ENCODE results near the gene MRGPRX4.

Gene MRGPRX4

DNA sequence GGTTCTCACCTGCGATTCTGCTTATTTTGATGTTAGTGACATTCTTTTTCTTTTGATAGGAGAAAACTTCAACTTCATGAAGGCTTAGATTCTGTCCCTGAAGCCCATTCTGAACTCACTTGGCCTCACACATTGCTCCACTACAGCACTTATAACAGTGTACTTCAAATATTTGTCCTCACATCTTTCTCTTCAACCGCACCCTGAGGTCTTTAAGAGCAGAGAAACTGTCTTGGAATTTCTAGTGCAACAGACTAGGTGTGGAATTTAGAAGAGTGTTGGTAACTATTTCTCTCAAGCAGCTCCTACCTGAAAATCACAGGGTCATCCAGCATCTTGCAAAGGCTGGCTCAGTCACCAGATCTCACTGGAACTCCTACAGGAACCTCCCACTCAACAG is 32.5 kb upstream of the MRGPRX4 start:
- TF ChIP-seq, protein P1, sequence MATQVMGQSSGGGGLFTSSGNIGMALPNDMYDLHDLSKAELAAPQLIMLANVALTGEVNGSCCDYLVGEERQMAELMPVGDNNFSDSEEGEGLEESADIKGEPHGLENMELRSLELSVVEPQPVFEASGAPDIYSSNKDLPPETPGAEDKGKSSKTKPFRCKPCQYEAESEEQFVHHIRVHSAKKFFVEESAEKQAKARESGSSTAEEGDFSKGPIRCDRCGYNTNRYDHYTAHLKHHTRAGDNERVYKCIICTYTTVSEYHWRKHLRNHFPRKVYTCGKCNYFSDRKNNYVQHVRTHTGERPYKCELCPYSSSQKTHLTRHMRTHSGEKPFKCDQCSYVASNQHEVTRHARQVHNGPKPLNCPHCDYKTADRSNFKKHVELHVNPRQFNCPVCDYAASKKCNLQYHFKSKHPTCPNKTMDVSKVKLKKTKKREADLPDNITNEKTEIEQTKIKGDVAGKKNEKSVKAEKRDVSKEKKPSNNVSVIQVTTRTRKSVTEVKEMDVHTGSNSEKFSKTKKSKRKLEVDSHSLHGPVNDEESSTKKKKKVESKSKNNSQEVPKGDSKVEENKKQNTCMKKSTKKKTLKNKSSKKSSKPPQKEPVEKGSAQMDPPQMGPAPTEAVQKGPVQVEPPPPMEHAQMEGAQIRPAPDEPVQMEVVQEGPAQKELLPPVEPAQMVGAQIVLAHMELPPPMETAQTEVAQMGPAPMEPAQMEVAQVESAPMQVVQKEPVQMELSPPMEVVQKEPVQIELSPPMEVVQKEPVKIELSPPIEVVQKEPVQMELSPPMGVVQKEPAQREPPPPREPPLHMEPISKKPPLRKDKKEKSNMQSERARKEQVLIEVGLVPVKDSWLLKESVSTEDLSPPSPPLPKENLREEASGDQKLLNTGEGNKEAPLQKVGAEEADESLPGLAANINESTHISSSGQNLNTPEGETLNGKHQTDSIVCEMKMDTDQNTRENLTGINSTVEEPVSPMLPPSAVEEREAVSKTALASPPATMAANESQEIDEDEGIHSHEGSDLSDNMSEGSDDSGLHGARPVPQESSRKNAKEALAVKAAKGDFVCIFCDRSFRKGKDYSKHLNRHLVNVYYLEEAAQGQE (IDR thresholded peaks at IDR 0.05; ENCODE audit: low read depth) = no peak
- TF ChIP-seq EGR1 (IDR thresholded peaks at IDR 0.05) (no peak), ZBTB7A (IDR thresholded peaks at IDR 0.05; ENCODE audit: low read depth) (no peak), RAD21 (IDR thresholded peaks at IDR 0.05; ENCODE audit: low read depth) (no peak)
- TF ChIP-seq, protein P2, sequence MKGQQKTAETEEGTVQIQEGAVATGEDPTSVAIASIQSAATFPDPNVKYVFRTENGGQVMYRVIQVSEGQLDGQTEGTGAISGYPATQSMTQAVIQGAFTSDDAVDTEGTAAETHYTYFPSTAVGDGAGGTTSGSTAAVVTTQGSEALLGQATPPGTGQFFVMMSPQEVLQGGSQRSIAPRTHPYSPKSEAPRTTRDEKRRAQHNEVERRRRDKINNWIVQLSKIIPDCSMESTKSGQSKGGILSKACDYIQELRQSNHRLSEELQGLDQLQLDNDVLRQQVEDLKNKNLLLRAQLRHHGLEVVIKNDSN (IDR thresholded peaks at IDR 0.05) = no peak

DNA sequence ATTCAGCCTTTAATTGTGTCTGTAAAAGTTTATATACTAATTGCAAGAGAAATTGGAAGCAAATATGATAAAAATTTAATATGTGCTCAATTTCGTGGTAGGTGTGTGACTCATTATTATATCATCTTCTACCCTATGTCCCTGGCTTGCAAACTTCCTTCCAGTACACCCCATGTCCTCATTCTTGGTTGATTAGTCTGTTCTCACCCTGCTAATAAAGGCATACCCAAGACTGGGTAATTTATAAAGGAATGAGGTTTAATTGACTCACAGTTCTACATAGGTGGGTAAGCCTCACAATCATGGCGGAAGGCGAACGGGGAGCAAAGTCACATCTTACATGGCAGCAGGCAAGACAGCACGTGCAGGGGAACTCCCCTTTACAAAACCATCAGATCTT is 28.4 kb upstream of the MRGPRX4 start:
- TF ChIP-seq, protein P3, sequence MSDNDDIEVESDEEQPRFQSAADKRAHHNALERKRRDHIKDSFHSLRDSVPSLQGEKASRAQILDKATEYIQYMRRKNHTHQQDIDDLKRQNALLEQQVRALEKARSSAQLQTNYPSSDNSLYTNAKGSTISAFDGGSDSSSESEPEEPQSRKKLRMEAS (IDR thresholded peaks at IDR 0.05) = no peak

DNA sequence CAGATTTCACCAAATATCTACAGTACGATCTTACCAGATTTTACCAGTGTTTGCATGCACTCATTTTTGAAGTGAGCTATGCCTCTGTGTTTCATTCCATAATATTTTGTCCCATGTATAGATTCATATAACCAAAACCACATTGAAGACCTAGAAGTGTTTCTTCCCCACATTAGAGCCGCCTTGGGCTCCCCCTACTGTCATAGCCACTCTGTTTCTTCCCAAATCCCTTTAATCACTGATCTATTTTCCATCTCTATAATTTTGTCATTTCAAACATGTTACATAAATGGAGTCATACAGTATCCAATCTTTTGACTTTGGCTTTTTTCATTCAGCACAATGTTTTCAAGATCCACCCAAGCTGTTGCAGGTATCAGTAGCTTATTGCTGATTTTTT is 27.6 kb upstream of the MRGPRX4 start:
- TF ChIP-seq, protein P1 (IDR thresholded peaks at IDR 0.05; ENCODE audit: low read depth) = no peak
- TF ChIP-seq TEAD4 (IDR thresholded peaks at IDR 0.05) (no peak), EGR1 (IDR thresholded peaks at IDR 0.05) (no peak), EP300 (IDR thresholded peaks at IDR 0.05; ENCODE audit: borderline replicate concordance) (no peak), TAF1 (IDR thresholded peaks at IDR 0.05; ENCODE audit: low read depth) (no peak), YY1 (IDR thresholded peaks at IDR 0.05; ENCODE audit: low read depth) (no peak), NFIC (IDR thresholded peaks at IDR 0.05) (no peak), RAD21 (IDR thresholded peaks at IDR 0.05; ENCODE audit: low read depth) (0 out of 2 replicates have a peak, but pooled peaks have one; percentile 9)

DNA sequence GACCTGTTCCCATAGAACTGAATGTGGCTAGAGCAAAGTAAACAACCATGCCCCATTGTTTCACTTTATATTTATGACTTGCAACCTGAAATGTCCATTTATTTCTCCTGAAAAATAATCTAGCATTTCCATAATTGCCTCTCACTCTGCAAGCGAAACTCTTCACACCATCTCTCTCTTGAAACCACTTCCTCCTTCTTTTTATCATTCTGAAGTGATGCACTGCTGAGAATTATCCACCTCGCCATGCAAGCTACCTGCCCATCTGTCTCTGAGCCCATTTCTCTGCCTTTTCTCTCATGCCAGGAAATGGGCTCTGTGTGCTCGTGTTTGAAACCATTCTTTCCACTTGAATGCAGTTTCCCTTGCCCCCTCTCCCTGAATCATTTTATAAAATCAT is 26.8 kb upstream of the MRGPRX4 start:
- TF ChIP-seq RAD21 (IDR thresholded peaks at IDR 0.05; ENCODE audit: low read depth) = no peak
- TF ChIP-seq, protein P1 (IDR thresholded peaks at IDR 0.05; ENCODE audit: low read depth) = no peak
- TF ChIP-seq, protein P3 (IDR thresholded peaks at IDR 0.05) = no peak
- no peak for TF ChIP-seq TCF12 (IDR thresholded peaks at IDR 0.05; ENCODE audit: low read depth)
- TF ChIP-seq EP300 (IDR thresholded peaks at IDR 0.05; ENCODE audit: borderline replicate concordance) = no peak

DNA sequence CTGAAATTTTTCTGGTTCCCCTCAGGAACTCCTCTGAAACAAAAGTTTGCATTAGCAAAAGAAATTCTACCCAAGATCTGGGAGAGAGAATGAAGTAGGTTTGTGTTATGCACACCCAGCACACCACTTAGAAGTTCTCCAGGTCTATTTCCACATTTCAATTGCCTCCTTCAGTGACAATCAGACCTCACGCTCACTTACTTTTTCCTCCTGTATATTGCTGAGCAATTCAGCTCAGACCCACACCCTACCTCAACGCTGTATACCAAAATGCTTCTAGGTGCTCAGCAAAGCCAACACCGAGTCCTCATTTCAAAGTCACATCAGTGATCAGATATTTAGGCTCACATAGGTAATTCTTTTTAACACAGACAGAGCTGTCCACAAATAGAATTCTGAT is 21.1 kb upstream of the MRGPRX4 start:
- TF ChIP-seq CREB1 (IDR thresholded peaks at IDR 0.05; ENCODE audit: low read depth) (no peak), FOXM1 (IDR thresholded peaks at IDR 0.05; ENCODE audit: borderline replicate concordance, low read depth) (no peak)
- TF ChIP-seq, protein P1 (IDR thresholded peaks at IDR 0.05; ENCODE audit: low read depth) = no peak
